Stomach (tissue), 4 donors: Measurements from ENCODE around the gene HTT.

Experiments used
- EP300 ChIP-seq: sonication (generic); formaldehyde crosslinking; IDR thresholded peaks from one replicate; pipeline ENCODE4 v1.6.1; 2017; ENCODE audit warnings: antibody characterized with exemption
- POLR2A ChIP-seq, 4 donors: fragments of 450-650 bp; IDR thresholded peaks; one replicate each; pipeline ENCODE4 v1.6.1; 2016; ENCODE audit warnings: antibody characterized with exemption in 4 of 4, control low read depth in 2 of 4, mild to moderate bottlenecking in 1 of 4, moderate library complexity in 1 of 4
- TF ChIP-seq, protein P1 (sequence below), 7 experiments: fragments of 450-650 bp in 4 of 7; fragments of 200-600 bp in 3 of 7; sonication (generic) in 3 of 7; IDR thresholded peaks; one replicate each; pipeline ENCODE4 v1.5.1; 2016 to 2019; ENCODE audit warnings: antibody characterized with exemption in 7 of 7, control low read depth in 2 of 7, mild to moderate bottlenecking in 1 of 7

DNA sequence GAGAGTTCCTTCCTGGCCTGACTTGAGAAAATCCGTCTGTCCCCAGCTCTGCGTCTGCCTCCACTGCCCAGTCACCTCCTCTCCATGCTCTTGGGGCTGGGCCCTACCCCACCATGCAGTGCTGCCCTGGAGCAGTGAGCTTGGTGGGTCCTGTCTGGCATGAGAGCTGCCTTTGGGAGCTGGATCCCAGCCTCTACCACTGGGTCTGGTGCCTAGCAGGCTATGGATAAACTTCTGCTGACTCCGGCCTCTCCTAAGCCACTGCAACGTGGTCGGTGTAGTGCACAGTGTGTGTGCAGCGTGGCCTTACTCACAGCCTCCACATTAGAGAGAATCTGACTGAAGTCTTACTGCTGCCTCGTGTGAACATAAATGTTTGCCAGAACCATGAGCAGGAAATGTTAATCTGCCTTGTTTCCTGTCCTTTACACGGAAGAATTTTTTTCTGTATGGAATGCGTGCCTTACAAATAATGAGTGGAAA, 47.6 kb downstream of the HTT start:
- TF ChIP-seq EP300, result no peak
- TF ChIP-seq, protein P1, sequence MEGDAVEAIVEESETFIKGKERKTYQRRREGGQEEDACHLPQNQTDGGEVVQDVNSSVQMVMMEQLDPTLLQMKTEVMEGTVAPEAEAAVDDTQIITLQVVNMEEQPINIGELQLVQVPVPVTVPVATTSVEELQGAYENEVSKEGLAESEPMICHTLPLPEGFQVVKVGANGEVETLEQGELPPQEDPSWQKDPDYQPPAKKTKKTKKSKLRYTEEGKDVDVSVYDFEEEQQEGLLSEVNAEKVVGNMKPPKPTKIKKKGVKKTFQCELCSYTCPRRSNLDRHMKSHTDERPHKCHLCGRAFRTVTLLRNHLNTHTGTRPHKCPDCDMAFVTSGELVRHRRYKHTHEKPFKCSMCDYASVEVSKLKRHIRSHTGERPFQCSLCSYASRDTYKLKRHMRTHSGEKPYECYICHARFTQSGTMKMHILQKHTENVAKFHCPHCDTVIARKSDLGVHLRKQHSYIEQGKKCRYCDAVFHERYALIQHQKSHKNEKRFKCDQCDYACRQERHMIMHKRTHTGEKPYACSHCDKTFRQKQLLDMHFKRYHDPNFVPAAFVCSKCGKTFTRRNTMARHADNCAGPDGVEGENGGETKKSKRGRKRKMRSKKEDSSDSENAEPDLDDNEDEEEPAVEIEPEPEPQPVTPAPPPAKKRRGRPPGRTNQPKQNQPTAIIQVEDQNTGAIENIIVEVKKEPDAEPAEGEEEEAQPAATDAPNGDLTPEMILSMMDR (IDR thresholded peaks at IDR 0.05), result no peak
- TF ChIP-seq POLR2A (IDR thresholded peaks at IDR 0.05), result no peak
